Stimulated activated CD8-positive, alpha-beta memory T cell treated with anti-CD3 and anti-CD28 coated beads, Interleukin-12 subunit alpha, Interleukin-12 subunit beta, amount 100 ng/mL, for 4 hours (primary cell): ENCODE data around the gene ITPR3.

Experiments used
- DNase-seq: peaks from one replicate; pipeline ENCODE4 v3.0.0-alpha.2; 2020; ENCODE audit warnings: low read depth

The ITPR3 gene

GRCh38 chr6:33638556-33638955 lies 17.4 kb downstream of the ITPR3 start:
- DNase-seq: no peak

GRCh38 chr6:33639559-33639958 lies 18.4 kb downstream of the ITPR3 start:
- no peak for DNase-seq

DNA sequence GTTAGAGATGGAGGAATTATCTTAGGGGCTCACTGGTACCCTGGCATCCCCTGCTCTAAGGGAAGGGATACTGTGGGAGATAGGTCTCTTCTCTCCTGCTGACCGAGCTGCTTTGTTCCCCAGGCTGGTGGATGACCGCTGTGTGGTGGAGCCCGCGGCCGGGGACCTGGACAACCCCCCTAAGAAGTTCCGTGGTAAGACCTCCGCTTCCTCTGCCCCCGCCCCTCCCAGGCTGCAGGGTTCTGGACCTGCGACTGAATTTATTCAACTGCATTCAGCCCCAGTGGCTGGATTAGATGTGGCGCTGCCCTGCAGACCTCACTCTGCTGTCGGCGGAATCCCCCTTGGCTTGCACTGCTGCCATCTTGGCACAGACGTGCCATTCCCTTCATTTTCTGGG lies 19.2 kb downstream of the ITPR3 start:
- DNase-seq: no peak

GRCh38 chr6:33641144-33641543 lies 20.0 kb downstream of the ITPR3 start:
- DNase-seq: no peak

DNA sequence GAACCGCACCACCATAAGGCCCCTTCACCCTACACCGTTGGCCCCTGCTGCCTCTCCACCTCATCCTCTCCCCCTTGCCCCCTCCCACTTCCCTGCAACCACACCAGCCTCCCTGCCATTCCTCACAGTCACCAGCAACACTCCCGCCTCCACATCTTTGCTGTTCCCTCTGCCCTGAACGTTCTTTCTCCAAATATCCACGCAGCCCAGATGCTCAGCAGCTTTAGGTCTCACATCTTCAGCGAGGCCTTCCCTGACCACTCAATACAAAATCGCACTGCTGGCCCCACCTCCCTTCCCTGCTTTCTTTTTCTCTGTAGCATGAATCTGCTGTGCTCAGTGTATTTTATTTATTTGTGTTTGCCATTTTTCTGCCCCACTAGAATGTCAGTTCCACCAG lies 20.5 kb downstream of the ITPR3 start:
- no peak for DNase-seq

DNA sequence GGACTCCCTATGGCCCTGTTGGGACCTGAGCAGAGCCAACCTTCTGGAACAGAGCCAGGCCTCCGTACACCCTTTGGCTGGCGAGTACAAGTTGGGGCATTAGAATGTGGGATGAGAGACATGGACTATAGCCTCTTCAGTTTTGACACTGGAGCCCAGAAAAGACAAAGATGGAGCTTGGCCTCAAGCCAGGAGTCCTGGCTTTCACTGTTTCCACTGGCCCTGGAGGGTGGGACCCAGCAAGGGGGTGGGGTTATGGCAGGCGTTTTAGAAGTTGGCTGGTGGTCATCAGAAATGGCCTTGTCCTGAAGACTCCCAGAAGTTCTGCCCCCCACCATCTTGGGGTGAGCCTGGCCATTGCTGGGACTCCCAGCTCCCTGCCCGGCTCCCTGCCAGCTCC lies 21.8 kb downstream of the ITPR3 start:
- DNase-seq: no peak

- DNase-seq: no peak
Measured at GRCh38 chr6:33651403-33651802, 30.3 kb downstream of the ITPR3 start.

GRCh38 chr6:33652002-33652401 lies 30.9 kb downstream of the ITPR3 start:
- DNase-seq: no peak

- no peak for DNase-seq
Measured at GRCh38 chr6:33654831-33655554, 33.9 kb downstream of the ITPR3 start.

GRCh38 chr6:33656844-33657243 lies 35.7 kb downstream of the ITPR3 start:
- DNase-seq: no peak

DNA sequence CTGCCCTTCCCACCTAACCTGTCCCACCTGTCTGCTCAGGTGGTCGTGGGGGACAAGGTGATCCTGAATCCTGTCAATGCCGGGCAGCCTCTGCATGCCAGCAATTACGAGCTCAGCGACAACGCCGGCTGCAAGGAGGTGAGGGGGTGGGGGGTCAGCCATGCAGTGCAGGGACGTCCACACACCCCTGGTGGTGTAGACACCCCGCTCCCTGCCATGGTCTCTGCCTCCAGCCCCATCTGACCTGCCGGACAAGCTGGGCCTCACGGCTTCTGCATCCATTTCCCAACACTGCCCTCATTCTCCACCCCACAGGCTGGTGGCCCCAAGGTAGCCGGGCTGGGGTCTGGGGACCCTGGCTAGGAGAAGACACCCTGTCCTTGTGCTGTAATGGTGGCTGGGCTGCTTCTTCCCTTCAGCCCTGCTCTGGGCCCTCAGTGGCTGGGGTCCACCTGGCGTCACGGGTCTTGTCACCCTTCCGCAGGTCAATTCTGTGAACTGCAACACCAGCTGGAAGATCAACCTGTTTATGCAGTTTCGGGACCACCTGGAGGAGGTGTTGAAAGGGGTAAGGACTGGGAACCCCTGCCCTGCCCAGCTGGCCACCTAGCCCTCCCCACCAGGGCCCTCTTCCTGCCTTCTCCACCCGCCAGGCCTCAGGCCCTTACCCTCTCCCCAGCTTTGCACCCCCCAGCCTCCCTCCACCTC lies 38.0 kb downstream of the ITPR3 start:
- no peak for DNase-seq

DNA sequence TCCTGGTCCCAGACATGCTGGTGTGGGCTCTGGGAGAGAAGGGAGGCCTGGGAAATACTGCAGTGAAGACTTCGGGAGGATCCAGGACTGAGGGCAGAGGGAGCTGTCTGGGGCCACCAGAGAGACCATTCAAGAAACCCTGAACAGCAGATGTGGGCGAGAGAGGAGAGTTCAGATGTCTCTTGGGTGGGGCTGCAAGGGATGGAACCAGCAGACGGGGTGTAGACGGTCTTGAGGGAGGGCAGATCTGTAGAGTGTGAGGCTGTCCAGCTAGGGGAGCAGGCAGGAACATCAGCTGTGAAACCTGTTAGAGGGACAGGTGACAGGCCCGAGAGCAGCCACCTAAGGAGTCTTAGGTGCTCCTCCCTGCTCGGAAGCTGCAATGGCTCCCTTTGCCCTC lies 38.9 kb downstream of the ITPR3 start:
- DNase-seq: no peak

DNA sequence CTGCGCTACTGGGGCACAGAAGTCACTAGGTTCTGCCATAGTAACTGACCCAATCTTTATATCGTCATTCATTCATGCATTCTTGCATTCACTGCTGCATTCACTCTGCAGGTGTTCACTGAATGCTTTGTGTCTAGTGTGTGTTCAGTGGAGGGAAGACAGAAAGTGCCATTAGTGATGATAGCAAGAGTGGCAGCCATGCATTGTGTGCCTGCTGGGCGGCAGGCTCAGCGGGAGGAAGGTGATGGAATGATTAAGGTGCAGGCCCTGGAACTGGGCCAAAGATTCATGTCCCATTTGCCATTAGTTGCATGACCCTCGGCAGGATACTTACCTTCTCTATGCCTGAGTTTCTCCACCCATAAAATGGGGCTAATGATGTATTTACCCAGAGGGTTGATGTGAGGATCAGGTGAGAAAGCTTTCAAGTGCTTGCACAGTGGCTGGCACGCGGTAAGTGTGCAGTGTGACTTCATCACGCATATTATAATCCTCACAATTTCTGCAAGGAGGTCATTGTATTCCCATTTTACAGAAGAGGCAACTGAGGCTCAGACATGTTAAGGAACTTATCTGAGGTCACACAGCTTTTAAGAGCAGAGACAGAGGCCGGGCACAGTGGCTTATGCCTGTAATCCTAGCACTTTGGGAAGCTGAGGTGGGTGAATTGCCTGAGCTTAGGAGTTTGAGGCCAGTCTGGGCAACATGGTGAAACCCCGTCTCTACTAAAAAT lies 40.1 kb downstream of the ITPR3 start:
- DNase-seq: no peak

GRCh38 chr6:33662318-33662717 lies 41.2 kb downstream of the ITPR3 start:
- no peak for DNase-seq

GRCh38 chr6:33663028-33663427 lies 41.9 kb downstream of the ITPR3 start:
- no peak for DNase-seq

DNA sequence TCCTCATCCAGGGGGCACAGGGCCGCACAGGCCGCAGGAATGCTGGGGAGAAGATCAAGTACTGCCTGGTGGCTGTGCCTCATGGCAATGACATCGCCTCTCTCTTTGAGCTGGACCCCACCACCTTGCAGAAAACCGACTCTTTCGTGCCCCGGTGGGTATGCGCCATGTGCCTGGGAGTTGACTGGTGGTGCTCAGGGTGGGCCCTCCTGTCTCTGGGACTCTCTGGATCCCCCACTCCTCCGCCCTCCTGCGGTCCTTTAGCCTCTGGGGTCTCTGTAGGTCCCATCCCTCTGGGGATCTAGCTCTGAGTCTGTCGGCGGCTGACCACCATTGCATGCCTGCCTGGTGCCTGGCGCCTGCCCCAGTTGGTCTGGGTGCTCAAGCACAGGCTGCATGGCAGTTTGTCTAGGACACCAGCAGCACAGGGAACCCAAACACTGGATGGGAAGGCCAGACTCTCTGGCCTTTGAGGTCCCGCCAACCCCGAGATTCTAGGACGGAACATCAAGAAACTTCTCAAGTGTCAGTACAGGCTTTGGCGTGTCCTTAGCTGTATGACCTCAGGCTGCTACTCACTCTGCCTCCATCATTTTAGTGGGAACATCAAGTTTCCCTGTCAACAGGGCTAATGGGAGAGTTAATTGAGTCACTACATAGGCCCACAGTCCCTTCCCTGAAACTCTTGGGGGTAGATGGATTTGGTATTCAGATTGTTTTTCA lies 42.8 kb downstream of the ITPR3 start:
- DNase-seq: no peak

- no peak for DNase-seq
Measured at GRCh38 chr6:33664506-33665057, 43.5 kb downstream of the ITPR3 start.

- no peak for DNase-seq
Measured at GRCh38 chr6:33665957-33666356, 44.8 kb downstream of the ITPR3 start.

DNA sequence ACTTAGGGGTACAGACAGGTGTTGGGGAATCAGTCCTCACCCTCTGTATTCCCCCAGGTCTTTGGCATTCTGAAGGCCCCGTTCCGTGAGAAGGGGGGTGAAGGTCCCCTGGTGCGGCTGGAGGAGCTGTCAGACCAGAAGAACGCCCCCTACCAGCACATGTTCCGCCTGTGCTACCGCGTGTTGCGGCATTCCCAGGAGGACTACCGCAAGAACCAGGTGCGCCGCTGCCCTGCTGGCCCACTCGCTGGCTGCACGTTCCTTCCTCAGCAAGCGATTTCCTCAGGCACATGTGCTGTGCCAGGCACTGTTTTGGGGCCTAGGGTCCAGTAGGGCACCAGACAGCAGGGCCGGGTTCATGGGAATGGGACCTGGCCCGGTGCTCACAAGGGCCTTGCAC lies 46.0 kb downstream of the ITPR3 start:
- no peak for DNase-seq

- DNase-seq: no peak
Measured at GRCh38 chr6:33667776-33668175, 46.7 kb downstream of the ITPR3 start.

GRCh38 chr6:33668328-33668727 lies 47.2 kb downstream of the ITPR3 start:
- DNase-seq: no peak

DNA sequence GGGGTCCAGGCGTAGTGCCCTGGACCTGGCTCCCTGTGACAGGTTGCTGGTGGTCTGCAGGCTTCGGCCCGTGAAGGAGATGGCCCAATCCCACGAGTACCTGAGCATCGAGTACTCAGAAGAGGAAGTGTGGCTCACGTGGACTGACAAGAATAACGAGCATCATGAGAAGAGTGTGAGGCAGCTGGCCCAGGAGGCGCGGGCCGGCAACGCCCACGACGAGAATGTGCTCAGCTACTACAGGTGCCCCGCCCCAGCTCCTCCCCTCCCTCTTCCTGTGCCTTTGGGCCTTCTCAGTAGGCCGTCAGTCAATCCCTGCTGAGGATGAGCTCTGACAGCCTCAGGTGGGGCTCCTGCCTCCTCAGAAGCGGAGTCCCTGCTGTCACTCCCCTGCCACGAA lies 47.8 kb downstream of the ITPR3 start:
- DNase-seq: no peak
